ENCODE data around the gene UMAD1.

The UMAD1 gene

DNA sequence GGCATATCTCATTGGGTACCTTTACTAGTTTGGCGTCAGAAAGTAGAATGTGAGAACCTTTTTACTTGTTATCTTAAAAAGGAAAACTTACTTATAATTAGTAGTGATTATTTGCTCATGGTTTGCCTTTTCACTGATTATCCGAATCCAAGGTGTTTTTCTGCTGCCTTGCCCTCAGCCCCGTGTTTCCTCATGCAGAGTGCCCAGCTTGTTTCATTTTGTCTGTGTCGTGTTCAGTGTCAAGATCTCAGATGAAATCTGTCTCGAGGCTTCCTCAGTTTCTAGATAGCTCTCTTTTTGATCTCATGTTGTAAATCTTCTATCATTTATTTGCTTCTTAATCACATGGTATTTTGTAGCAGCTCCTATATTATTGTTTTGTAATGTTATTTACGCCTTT is 47.8 kb downstream of the UMAD1 start:
- H3K27me3 ChIP-seq (ENCODE audit: control insufficient read depth, insufficient read depth, low read length) = no peaks in the 10 kb centered on the region
- H3K4me1 ChIP-seq (ENCODE audit: control insufficient read depth, insufficient read depth, low read length) = no peaks in the 10 kb centered on the region
- H3K9me3 ChIP-seq (ENCODE audit: control insufficient read depth, insufficient read depth, low read length) = no peaks in the 10 kb centered on the region
- no CpG with 5 or more reads among the region's 6 CpGs for WGBS (ENCODE audit: insufficient coverage, insufficient read length)
- no peaks in the 10 kb centered on the region for H3K36me3 ChIP-seq (ENCODE audit: control insufficient read depth, insufficient read depth, low read length)
- H3K4me3 ChIP-seq (ENCODE audit: low read length) = no peak overlapping the region
- no peak overlapping the region for H3K27ac ChIP-seq (ENCODE audit: low read length)
- DNase-seq (ENCODE audit: low read depth, low spot score) = no peak

DNA sequence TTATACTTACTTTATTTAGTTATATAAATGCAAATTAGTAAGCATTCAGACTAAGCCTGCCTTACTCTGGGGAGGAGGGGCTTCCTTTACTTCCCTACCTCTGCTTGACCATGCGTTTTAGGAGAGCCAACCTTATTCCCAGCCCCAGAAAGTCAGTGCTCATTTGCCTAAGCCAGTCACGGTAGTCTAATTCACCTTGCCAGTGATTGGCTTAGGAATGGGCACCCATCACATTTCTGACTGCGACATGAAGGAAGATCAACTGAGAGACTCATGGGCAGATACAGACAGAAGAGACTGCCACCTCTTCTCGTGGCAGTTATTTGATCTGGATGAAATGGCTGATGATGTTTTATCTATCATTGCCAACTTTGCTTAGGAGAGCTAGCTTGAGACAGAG is 48.4 kb downstream of the UMAD1 start:
- H3K4me3 ChIP-seq (ENCODE audit: low read length) = no peak overlapping the region
- no peaks in the 10 kb centered on the region for H3K27me3 ChIP-seq (ENCODE audit: control insufficient read depth, insufficient read depth, low read length)
- DNase-seq (ENCODE audit: low read depth, low spot score) = no peak
- WGBS (ENCODE audit: insufficient coverage, insufficient read length) = no CpG with 5 or more reads among the region's 4 CpGs
- H3K4me1 ChIP-seq (ENCODE audit: control insufficient read depth, insufficient read depth, low read length) = no peaks in the 10 kb centered on the region
- no peak overlapping the region for H3K27ac ChIP-seq (ENCODE audit: low read length)
- no peaks in the 10 kb centered on the region for H3K36me3 ChIP-seq (ENCODE audit: control insufficient read depth, insufficient read depth, low read length)
- H3K9me3 ChIP-seq (ENCODE audit: control insufficient read depth, insufficient read depth, low read length) = no peaks in the 10 kb centered on the region

DNA sequence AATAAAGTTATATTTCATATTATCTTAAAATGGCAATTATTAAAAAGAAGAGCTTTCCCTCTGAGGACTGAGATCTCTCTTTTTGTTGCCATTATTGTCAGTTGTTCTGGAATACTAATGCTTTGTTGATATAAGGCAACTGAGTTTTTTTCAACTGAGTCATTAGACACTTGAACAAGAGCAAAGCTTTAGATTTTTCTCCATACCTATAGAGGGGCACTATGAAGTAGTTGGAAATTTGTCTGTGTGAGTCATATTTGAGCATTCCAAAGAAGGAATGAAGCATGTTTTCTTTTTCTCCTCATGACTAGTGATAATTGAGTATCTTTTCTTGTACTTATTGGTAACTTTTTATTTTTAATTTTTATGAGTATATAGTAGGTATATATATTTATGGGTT is 53.3 kb downstream of the UMAD1 start:
- no peak for DNase-seq (ENCODE audit: low read depth, low spot score)
- H3K4me3 ChIP-seq (ENCODE audit: low read length) = no peak overlapping the region
- no peak overlapping the region for H3K27ac ChIP-seq (ENCODE audit: low read length)
- H3K9me3 ChIP-seq (ENCODE audit: control insufficient read depth, insufficient read depth, low read length) = no peaks in the 10 kb centered on the region
- H3K4me1 ChIP-seq (ENCODE audit: control insufficient read depth, insufficient read depth, low read length) = no peaks in the 10 kb centered on the region
- no peaks in the 10 kb centered on the region for H3K27me3 ChIP-seq (ENCODE audit: control insufficient read depth, insufficient read depth, low read length)
- H3K36me3 ChIP-seq (ENCODE audit: control insufficient read depth, insufficient read depth, low read length) = no peaks in the 10 kb centered on the region

DNA sequence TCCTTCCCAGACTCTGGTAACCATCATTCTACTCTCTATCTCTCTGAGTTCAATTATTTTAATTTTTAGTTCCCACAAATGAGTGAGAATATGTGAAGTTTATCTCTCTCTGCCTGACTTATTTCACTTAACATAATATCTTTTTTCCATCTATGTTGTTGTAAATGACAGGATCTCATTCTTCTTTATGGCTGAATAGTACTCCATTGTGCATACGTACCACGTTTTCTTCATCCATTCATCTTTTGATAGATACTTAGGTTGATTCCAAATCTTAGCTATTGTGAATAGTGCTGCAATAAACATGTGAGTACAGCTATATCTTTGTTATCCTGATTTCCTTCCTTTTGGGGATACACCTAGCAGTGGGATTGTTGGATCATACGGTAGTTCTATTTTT is 54.0 kb downstream of the UMAD1 start:
- no CpG with 5 or more reads among the region's 3 CpGs for WGBS (ENCODE audit: insufficient coverage, insufficient read length)
- Histone ChIP-seq H3K9me3 (ENCODE audit: control insufficient read depth, insufficient read depth, low read length) (no peaks in the 10 kb centered on the region), H3K4me3 (ENCODE audit: low read length) (no peak overlapping the region), H3K4me1 (ENCODE audit: control insufficient read depth, insufficient read depth, low read length) (no peaks in the 10 kb centered on the region), H3K27ac (ENCODE audit: low read length) (no peak overlapping the region), H3K36me3 (ENCODE audit: control insufficient read depth, insufficient read depth, low read length) (no peaks in the 10 kb centered on the region), H3K27me3 (ENCODE audit: control insufficient read depth, insufficient read depth, low read length) (no peaks in the 10 kb centered on the region)
- no peak for DNase-seq (ENCODE audit: low read depth, low spot score)

DNA sequence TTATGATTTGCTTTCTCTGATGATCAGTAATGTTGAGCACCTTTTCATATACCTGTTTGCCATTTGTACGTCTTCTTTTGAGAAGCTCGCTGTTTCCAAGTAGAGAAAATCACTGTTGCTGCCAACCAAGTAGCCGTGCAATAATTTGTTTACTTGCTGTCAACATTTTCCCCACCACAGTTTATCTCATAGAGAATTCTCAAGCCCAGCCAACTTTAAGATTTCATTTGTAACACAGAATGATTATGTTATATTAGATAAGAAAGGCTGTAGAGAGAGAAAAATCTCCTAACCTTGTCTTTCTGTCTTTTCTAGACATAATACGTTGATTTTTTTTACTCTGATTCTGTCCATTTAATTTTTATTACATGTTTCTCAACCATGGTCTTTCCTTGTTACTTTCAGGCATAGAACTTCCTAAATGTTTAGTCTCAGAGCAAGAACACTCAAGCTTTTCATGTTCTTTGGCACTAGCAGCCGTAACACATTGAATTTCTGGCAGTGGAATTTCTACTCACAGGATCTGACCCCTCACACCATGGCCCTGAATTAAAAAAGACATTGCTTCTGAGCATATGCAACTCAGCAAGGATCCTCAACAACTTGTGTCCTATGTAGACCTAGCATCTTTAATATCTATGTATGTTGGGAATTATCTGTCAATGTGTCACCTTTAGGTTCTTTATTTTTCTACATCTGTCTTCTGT is 54.7 kb downstream of the UMAD1 start:
- no peaks in the 10 kb centered on the region for H3K36me3 ChIP-seq (ENCODE audit: control insufficient read depth, insufficient read depth, low read length)
- no peak overlapping the region for H3K27ac ChIP-seq (ENCODE audit: low read length)

DNA sequence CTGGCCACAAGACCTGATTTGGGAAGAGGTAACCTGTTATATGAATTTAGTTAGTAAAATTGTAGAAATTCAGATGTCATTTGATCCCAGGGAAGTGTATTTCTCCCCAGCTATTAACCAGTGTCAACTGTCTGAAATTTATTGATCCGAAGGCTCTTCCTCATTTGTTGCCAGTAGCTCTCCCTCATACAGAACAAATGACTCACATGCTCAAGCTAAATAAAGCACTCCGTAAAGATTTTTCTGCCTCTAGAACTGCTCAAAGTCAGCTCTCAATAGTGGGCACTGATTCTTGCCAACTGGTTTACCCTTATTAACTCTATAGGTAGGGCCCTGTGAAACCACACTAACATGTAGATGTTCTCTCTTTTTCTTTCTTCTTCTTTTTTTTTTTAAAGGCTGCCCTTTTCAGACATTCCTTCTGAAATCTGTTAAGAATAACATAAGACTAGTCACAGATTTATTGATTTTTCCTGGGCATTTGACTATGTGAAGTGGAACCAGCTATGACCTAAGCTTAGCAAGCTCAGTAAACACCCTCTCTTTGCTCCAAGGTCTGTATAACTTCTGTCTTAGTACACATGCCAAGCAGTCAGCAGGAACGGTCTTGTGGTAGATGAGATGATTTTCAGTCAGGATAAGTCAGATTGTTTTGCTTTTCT is 56.0 kb downstream of the UMAD1 start:
- Histone ChIP-seq H3K27me3 (ENCODE audit: control insufficient read depth, insufficient read depth, low read length) (no peaks in the 10 kb centered on the region), H3K36me3 (ENCODE audit: control insufficient read depth, insufficient read depth, low read length) (no peaks in the 10 kb centered on the region), H3K4me1 (ENCODE audit: control insufficient read depth, insufficient read depth, low read length) (no peaks in the 10 kb centered on the region), H3K4me3 (ENCODE audit: low read length) (no peak overlapping the region), H3K9me3 (ENCODE audit: control insufficient read depth, insufficient read depth, low read length) (no peaks in the 10 kb centered on the region), H3K27ac (ENCODE audit: low read length) (no peak overlapping the region)
- no CpG with 5 or more reads among the region's 3 CpGs for WGBS (ENCODE audit: insufficient coverage, insufficient read length)
- no peak for DNase-seq (ENCODE audit: low read depth, low spot score)

More for the DNA sequence above, 54.7 kb downstream of the UMAD1 start:
- no peak for DNase-seq (ENCODE audit: low read depth, low spot score)
- no CpG with 5 or more reads among the region's 5 CpGs for WGBS (ENCODE audit: insufficient coverage, insufficient read length)
- no peaks in the 10 kb centered on the region for H3K4me1 ChIP-seq (ENCODE audit: control insufficient read depth, insufficient read depth, low read length)
- H3K27me3 ChIP-seq (ENCODE audit: control insufficient read depth, insufficient read depth, low read length) = no peaks in the 10 kb centered on the region
- H3K9me3 ChIP-seq (ENCODE audit: control insufficient read depth, insufficient read depth, low read length) = no peaks in the 10 kb centered on the region
- H3K4me3 ChIP-seq (ENCODE audit: low read length) = no peak overlapping the region

DNA sequence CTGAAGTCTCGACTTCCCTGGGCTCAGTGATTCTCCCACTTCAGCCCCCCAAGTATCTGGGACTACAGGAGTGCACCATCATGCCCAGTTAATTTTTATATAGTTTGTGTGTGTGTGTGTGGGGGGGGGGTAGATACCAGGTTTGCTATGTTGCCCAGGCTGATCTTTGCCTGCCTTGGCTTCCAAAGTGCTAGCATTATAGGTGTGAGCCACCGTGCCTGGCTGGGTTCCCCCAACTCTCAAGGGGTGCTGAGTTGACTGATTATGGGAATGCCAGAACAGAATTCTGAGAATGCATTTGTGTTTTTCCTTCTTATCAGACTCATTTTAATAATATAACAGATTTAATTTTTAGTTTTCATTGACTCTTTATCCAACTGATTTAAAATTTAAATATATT is 58.4 kb downstream of the UMAD1 start:
- H3K36me3 ChIP-seq (ENCODE audit: control insufficient read depth, insufficient read depth, low read length) = no peaks in the 10 kb centered on the region
- DNase-seq (ENCODE audit: low read depth, low spot score) = no peak
- H3K27ac ChIP-seq (ENCODE audit: low read length) = no peak overlapping the region
- H3K4me3 ChIP-seq (ENCODE audit: low read length) = no peak overlapping the region
- no peaks in the 10 kb centered on the region for H3K9me3 ChIP-seq (ENCODE audit: control insufficient read depth, insufficient read depth, low read length)
- H3K27me3 ChIP-seq (ENCODE audit: control insufficient read depth, insufficient read depth, low read length) = no peaks in the 10 kb centered on the region
- no peaks in the 10 kb centered on the region for H3K4me1 ChIP-seq (ENCODE audit: control insufficient read depth, insufficient read depth, low read length)
- no CpG with 5 or more reads among the region's 2 CpGs for WGBS (ENCODE audit: insufficient coverage, insufficient read length)

DNA sequence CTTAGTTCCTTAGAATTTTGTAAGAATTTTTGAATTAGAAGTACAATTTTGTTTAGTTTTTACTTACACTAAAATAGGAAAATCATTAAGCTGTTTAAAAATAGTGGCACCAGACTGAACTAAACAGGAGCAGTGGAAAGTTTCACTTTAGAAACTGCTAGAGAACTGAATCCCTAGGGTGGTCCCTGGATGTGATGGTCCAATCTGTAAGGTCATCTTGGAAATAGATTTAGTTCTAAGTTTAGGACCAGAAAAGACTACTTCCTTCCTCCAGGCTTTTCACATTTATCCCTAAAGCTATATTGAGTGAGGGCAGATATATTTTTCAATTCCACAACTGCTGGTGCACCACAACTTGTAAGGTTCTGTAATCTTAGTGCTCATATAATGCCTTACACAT is 58.8 kb downstream of the UMAD1 start:
- Histone ChIP-seq H3K36me3 (ENCODE audit: control insufficient read depth, insufficient read depth, low read length) (no peaks in the 10 kb centered on the region), H3K9me3 (ENCODE audit: control insufficient read depth, insufficient read depth, low read length) (no peaks in the 10 kb centered on the region), H3K27ac (ENCODE audit: low read length) (no peak overlapping the region), H3K4me1 (ENCODE audit: control insufficient read depth, insufficient read depth, low read length) (no peaks in the 10 kb centered on the region), H3K4me3 (ENCODE audit: low read length) (no peak overlapping the region), H3K27me3 (ENCODE audit: control insufficient read depth, insufficient read depth, low read length) (no peaks in the 10 kb centered on the region)
- DNase-seq (ENCODE audit: low read depth, low spot score) = no peak

DNA sequence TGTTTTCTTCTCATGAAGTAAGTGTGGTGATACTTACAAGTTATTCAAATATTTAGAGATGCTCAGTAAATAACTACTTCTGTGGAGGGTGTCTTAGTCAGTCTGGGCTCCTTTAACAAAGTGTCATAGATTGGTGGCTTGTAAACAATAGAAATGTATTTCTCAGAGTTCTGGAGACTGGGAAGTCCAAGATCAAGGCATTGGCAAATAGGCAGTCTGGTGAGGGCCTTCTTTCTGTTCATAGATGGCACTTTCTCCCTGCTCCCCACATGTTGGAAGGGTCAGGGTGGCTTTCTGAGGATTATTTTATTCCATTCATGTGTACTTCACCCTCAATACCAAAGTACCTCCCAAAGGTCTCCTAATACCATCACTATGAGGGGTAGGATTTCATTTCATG is 59.4 kb downstream of the UMAD1 start:
- Histone ChIP-seq H3K4me1 (ENCODE audit: control insufficient read depth, insufficient read depth, low read length) (no peaks in the 10 kb centered on the region), H3K27me3 (ENCODE audit: control insufficient read depth, insufficient read depth, low read length) (no peaks in the 10 kb centered on the region), H3K9me3 (ENCODE audit: control insufficient read depth, insufficient read depth, low read length) (no peaks in the 10 kb centered on the region), H3K4me3 (ENCODE audit: low read length) (no peak overlapping the region), H3K36me3 (ENCODE audit: control insufficient read depth, insufficient read depth, low read length) (no peaks in the 10 kb centered on the region), H3K27ac (ENCODE audit: low read length) (no peak overlapping the region)
- no peak for DNase-seq (ENCODE audit: low read depth, low spot score)

DNA sequence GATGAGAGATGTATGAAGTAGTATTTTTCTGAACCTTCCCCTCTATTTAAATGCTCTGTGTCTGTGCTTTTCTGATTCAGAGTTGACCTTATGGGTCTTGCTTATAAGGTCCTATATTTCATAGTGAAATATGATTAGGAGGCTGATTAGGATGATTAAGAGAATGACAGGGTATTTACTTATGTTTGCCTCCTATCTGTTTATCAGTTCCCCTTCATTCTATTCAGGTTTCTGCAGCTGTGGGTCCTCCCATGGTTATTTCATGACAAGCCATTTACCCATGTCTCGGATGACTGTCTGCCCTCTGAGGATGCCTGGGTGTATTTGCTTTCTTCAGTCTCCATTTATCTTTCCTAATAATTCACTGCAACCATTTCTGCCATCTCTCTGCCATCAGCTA is 61.0 kb downstream of the UMAD1 start:
- H3K27ac ChIP-seq (ENCODE audit: low read length) = no peak overlapping the region
- H3K4me3 ChIP-seq (ENCODE audit: low read length) = no peak overlapping the region
- no peaks in the 10 kb centered on the region for H3K36me3 ChIP-seq (ENCODE audit: control insufficient read depth, insufficient read depth, low read length)
- H3K4me1 ChIP-seq (ENCODE audit: control insufficient read depth, insufficient read depth, low read length) = no peaks in the 10 kb centered on the region
- H3K27me3 ChIP-seq (ENCODE audit: control insufficient read depth, insufficient read depth, low read length) = no peaks in the 10 kb centered on the region
- DNase-seq (ENCODE audit: low read depth, low spot score) = no peak
- no CpG with 5 or more reads among the region's 1 CpG for WGBS (ENCODE audit: insufficient coverage, insufficient read length)
- no peaks in the 10 kb centered on the region for H3K9me3 ChIP-seq (ENCODE audit: control insufficient read depth, insufficient read depth, low read length)

DNA sequence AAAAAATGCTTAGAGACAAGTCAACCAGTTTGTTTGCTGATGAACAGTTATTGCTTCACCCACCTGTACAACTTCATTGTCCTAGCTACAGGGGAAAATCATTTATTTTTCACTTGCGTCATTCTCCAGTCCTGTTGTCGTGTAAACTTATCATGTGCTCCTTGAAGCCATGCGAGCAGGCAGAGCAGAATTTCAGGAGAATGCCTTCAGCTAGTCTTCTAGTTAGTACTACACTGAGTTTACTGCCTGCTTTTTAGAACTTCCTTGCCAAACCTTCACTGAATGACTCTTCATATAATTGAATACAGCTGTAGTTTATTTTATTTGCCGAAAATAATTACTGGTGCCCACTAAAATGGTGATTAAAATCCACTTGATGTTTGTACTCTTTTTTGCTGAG is 62.3 kb downstream of the UMAD1 start:
- Histone ChIP-seq H3K27me3 (ENCODE audit: control insufficient read depth, insufficient read depth, low read length) (no peaks in the 10 kb centered on the region), H3K4me1 (ENCODE audit: control insufficient read depth, insufficient read depth, low read length) (no peaks in the 10 kb centered on the region)
- no peak for DNase-seq (ENCODE audit: low read depth, low spot score)

More for the DNA sequence above, 62.3 kb downstream of the UMAD1 start:
- Histone ChIP-seq H3K27ac (ENCODE audit: low read length) (no peak overlapping the region), H3K4me3 (ENCODE audit: low read length) (no peak overlapping the region), H3K9me3 (ENCODE audit: control insufficient read depth, insufficient read depth, low read length) (no peaks in the 10 kb centered on the region), H3K36me3 (ENCODE audit: control insufficient read depth, insufficient read depth, low read length) (no peaks in the 10 kb centered on the region)
- WGBS (ENCODE audit: insufficient coverage, insufficient read length) = no CpG with 5 or more reads among the region's 4 CpGs
